Activated naive CD4-positive, alpha-beta T cell treated with anti-CD3 and anti-CD28 coated beads, Interleukin-2, amount 50 U/mL, for 16 hours (primary cell): ENCODE results near the gene NMRK2.
"Not testable (repeated sequence)": the region's sequence is repeated elsewhere in the genome, so short reads cannot be mapped to it uniquely, and the experiment has no call there.

ENCODE experiments used
- DNase-seq: peaks from one replicate; pipeline ENCODE4 v3.0.0-alpha.2; 2020

The NMRK2 gene

GRCh38 chr19:3938300-3938950 lies 5.6 kb downstream of the NMRK2 start:
- not testable (repeated sequence) for DNase-seq

GRCh38 chr19:3942790-3943409 lies 10.0 kb downstream of the NMRK2 start:
- DNase-seq = no peak

- no peak for DNase-seq
These were observed 11.3 kb downstream of the NMRK2 start for GRCh38 chr19:3944018-3944721.

- DNase-seq = no peak
These were observed 13.0 kb downstream of the NMRK2 start for GRCh38 chr19:3945838-3946237.

GRCh38 chr19:3947316-3947933 lies 14.6 kb downstream of the NMRK2 start:
- DNase-seq = not testable (repeated sequence)

GRCh38 chr19:3949294-3949693 lies 16.4 kb downstream of the NMRK2 start:
- DNase-seq = no peak

GRCh38 chr19:3949997-3950859 lies 17.4 kb downstream of the NMRK2 start:
- no peak for DNase-seq

- no peak for DNase-seq
These were observed 18.3 kb downstream of the NMRK2 start for GRCh38 chr19:3950871-3951861.

GRCh38 chr19:3952755-3953276 lies 19.9 kb downstream of the NMRK2 start:
- not testable (repeated sequence) for DNase-seq

- DNase-seq = no peak
These were observed 21.2 kb downstream of the NMRK2 start for GRCh38 chr19:3954107-3954506.

GRCh38 chr19:3955276-3955675 lies 22.4 kb downstream of the NMRK2 start:
- not testable (repeated sequence) for DNase-seq

GRCh38 chr19:3955688-3956087 lies 22.8 kb downstream of the NMRK2 start:
- no peak for DNase-seq

GRCh38 chr19:3958836-3959765 lies 26.2 kb downstream of the NMRK2 start:
- DNase-seq = no peak

- DNase-seq = no peak
These were observed 26.9 kb downstream of the NMRK2 start for GRCh38 chr19:3959766-3960131.

- DNase-seq = no peak
These were observed 28.1 kb downstream of the NMRK2 start for GRCh38 chr19:3961007-3961406.

GRCh38 chr19:3963458-3964255 lies 30.8 kb downstream of the NMRK2 start:
- DNase-seq = no peak

- DNase-seq = no peak
These were observed 31.7 kb downstream of the NMRK2 start for GRCh38 chr19:3964256-3965194.
